ENCODE data around the gene EHD1. TPM values are rescaled to one million over a fixed set of nuclear protein-coding genes. Genes with fewer than 3 reads are reported as not detected.
A peak's percentile ranks its signal among the peaks of the same experiment; 100 is the strongest.

The EHD1 gene
- total and polyA plus RNA-seq, 9 of the 15 experiments (the other 6 are each of a cell fraction or from before 2014, with no cell fraction given), result 0.46 to 65.0 (median 16.4) TPM

DNA sequence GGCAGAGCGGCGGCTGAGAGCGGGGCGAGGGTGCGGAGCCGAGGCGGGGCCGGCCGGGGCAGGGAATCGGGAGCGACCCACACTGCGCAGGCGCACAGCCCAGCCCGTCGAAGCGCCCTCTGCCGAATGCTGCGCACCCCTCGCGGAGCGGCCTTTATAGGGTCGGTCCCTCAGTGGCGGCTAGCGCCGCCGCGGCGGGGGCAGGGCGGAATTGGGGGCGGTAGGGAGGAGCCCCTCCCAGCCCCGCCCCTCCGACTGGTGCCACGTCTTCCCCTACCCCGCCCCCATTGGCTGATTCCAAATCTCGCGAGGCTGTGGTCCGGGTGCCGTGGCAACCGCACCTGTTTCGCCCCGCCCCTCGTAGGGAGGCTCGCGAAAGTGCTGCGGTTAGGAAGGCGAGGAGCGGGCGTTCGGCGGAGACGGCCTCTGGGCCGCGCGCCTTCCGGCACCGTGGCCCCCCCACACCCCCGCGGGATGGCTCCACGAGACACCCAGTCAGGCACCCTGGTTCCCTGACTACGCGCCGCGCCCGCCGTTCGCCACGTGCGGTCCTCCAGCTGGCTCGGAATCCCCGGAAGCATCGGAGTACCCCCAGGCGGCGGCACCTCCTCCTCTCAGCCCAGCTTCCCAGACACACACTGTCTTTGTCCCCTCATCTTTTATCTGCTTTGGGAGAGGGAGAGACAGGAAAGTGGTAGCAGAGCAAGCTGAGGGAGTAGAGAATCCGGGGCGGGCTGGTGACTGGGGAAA is at the start of gene EHD1 (continued):
- peak; percentile 90; the same call in 1 of the 2 replicates for TF ChIP-seq GTF2F1 (IDR thresholded peaks at IDR 0.05; ENCODE audit: low read depth, low read length)
- no peak for TF ChIP-seq ZNF77 (CRISPR knock-in tag; IDR thresholded peaks at IDR 0.05)
- TF ChIP-seq, protein P1, sequence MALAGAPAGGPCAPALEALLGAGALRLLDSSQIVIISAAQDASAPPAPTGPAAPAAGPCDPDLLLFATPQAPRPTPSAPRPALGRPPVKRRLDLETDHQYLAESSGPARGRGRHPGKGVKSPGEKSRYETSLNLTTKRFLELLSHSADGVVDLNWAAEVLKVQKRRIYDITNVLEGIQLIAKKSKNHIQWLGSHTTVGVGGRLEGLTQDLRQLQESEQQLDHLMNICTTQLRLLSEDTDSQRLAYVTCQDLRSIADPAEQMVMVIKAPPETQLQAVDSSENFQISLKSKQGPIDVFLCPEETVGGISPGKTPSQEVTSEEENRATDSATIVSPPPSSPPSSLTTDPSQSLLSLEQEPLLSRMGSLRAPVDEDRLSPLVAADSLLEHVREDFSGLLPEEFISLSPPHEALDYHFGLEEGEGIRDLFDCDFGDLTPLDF (CRISPR knock-in tag; IDR thresholded peaks at IDR 0.05), result peak; percentile 81; the same call in 1 of the 2 replicates
- peak; percentile 85; the same call in 1 of the 2 replicates for TF ChIP-seq GTF2E2 (tag; IDR thresholded peaks at IDR 0.05)
- TF ChIP-seq ATF1 (CRISPR knock-in tag; IDR thresholded peaks at IDR 0.05), result no peak; the same call in 1 of the 2 replicates
- TF ChIP-seq ATF1 (tag; IDR thresholded peaks at IDR 0.05), result peak; percentile 71
- no peak for TF ChIP-seq ILK (tag; IDR thresholded peaks at IDR 0.05; ENCODE audit: borderline replicate concordance, low read depth)
- no peak for TF ChIP-seq ZFP30 (CRISPR knock-in tag; IDR thresholded peaks at IDR 0.05; ENCODE audit: borderline replicate concordance)
- peak; percentile 73 for TF ChIP-seq RB1 (IDR thresholded peaks at IDR 0.05; ENCODE audit: low read depth)
- no peak; the same call in 1 of the 2 replicates for TF ChIP-seq ILF3 (IDR thresholded peaks at IDR 0.05; ENCODE audit: borderline replicate concordance)
- TF ChIP-seq TFAP4 (CRISPR knock-in tag; IDR thresholded peaks at IDR 0.05; ENCODE audit: borderline replicate concordance), result peak; percentile 97
- 0 out of 2 replicates have a peak, but pooled peaks have one; percentile 17 for TF ChIP-seq C11orf30 (IDR thresholded peaks at IDR 0.05; ENCODE audit: low read depth)
- TF ChIP-seq PML (IDR thresholded peaks at IDR 0.05; ENCODE audit: low read length), result peak; percentile 58
- TF ChIP-seq ARID1B (IDR thresholded peaks at IDR 0.05), result peak; percentile 33
- TF ChIP-seq RAD21 (CRISPR knock-in tag; conservative IDR thresholded peaks at IDR 0.05 in 1 of 2, IDR thresholded peaks at IDR 0.05 in 1 of 2), result peak; percentile 38 to 42; a peak in 1 of 4 replicates
- TF ChIP-seq EGR1 (conservative IDR thresholded peaks at IDR 0.05), result peak; percentile 70
- no peak for TF ChIP-seq NR2C1 (IDR thresholded peaks at IDR 0.05)
- TF ChIP-seq NR2C1 (tag; IDR thresholded peaks at IDR 0.05), result no peak
- TF ChIP-seq CBFA2T3 (IDR thresholded peaks at IDR 0.05), result no peak; the same call in none of the 2 replicates
- peak; percentile 97 for TF ChIP-seq KDM5B (IDR thresholded peaks at IDR 0.05; ENCODE audit: insufficient replicate concordance, low read depth, low read length)
- peak; percentile 96 to 97 for TF ChIP-seq NRF1 (conservative IDR thresholded peaks at IDR 0.05 in 1 of 2, IDR thresholded peaks at IDR 0.05 in 1 of 2)
- TF ChIP-seq, protein P2, sequence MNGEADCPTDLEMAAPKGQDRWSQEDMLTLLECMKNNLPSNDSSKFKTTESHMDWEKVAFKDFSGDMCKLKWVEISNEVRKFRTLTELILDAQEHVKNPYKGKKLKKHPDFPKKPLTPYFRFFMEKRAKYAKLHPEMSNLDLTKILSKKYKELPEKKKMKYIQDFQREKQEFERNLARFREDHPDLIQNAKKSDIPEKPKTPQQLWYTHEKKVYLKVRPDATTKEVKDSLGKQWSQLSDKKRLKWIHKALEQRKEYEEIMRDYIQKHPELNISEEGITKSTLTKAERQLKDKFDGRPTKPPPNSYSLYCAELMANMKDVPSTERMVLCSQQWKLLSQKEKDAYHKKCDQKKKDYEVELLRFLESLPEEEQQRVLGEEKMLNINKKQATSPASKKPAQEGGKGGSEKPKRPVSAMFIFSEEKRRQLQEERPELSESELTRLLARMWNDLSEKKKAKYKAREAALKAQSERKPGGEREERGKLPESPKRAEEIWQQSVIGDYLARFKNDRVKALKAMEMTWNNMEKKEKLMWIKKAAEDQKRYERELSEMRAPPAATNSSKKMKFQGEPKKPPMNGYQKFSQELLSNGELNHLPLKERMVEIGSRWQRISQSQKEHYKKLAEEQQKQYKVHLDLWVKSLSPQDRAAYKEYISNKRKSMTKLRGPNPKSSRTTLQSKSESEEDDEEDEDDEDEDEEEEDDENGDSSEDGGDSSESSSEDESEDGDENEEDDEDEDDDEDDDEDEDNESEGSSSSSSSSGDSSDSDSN (IDR thresholded peaks at IDR 0.05; ENCODE audit: borderline replicate concordance in 1 of 2, low read depth in 2 of 2, low read length in 2 of 2), result peak; percentile 37 to 40; a peak in 1 of 4 replicates
- no peak for TF ChIP-seq CREBBP (IDR thresholded peaks at IDR 0.05; ENCODE audit: low read depth, low read length)
- no peak; the same call in 1 of the 2 replicates for TF ChIP-seq ZNF12 (CRISPR knock-in tag; IDR thresholded peaks at IDR 0.05)
- TF ChIP-seq U2AF1 (optimal IDR thresholded peaks at IDR 0.05; ENCODE audit: low read depth, low read length), result peak; percentile 23

Measured in K562 (cell line).